Measurements from ENCODE around the gene ZRANB1. TPM values are rescaled to one million over a fixed set of nuclear protein-coding genes. Genes with fewer than 3 reads are reported as not detected.
"Not testable (repeated sequence)": the region's sequence is repeated elsewhere in the genome, so short reads cannot be mapped to it uniquely, and the experiment has no call there.

ZRANB1 gene
- polyA plus RNA-seq, 1 donor, result 17.0 TPM

- no peak for DNase-seq (ENCODE audit: low read depth)
Measured at GRCh38 chr10:124963866-124964720, 22.2 kb downstream of the ZRANB1 start.

- no peak for DNase-seq (ENCODE audit: low read depth)
Measured at GRCh38 chr10:124966008-124966407, 24.1 kb downstream of the ZRANB1 start.

GRCh38 chr10:124967255-124967654 lies 25.3 kb downstream of the ZRANB1 start:
- no peak for DNase-seq (ENCODE audit: low read depth)

- DNase-seq (ENCODE audit: low read depth), result no peak
Measured at GRCh38 chr10:124971276-124971675, 29.4 kb downstream of the ZRANB1 start.

GRCh38 chr10:124972637-124973036 lies 30.7 kb downstream of the ZRANB1 start:
- DNase-seq (ENCODE audit: low read depth), result no peak

GRCh38 chr10:124974131-124974530 lies 32.2 kb downstream of the ZRANB1 start:
- DNase-seq (ENCODE audit: low read depth), result no peak

- no peak for DNase-seq (ENCODE audit: low read depth)
Measured at GRCh38 chr10:124975977-124976514, 34.1 kb downstream of the ZRANB1 start.

GRCh38 chr10:124977161-124977560 lies 35.2 kb downstream of the ZRANB1 start:
- DNase-seq (ENCODE audit: low read depth), result no peak

- no peak for DNase-seq (ENCODE audit: low read depth)
Measured at GRCh38 chr10:124977648-124978375, 35.9 kb downstream of the ZRANB1 start.

- no peak for DNase-seq (ENCODE audit: low read depth)
Measured at GRCh38 chr10:124978376-124978725, 36.4 kb downstream of the ZRANB1 start.

GRCh38 chr10:124983321-124983720 lies 41.4 kb downstream of the ZRANB1 start:
- DNase-seq (ENCODE audit: low read depth), result no peak

GRCh38 chr10:124984376-124984775 lies 42.5 kb downstream of the ZRANB1 start:
- DNase-seq (ENCODE audit: low read depth), result no peak

GRCh38 chr10:124985162-124985561 lies 43.2 kb downstream of the ZRANB1 start:
- no peak for DNase-seq (ENCODE audit: low read depth)

- DNase-seq (ENCODE audit: low read depth), result no peak
Measured at GRCh38 chr10:124987788-124988187, 45.9 kb downstream of the ZRANB1 start.

- not testable (repeated sequence) for DNase-seq (ENCODE audit: low read depth)
Measured at GRCh38 chr10:124988753-124989152, 46.8 kb downstream of the ZRANB1 start.

GRCh38 chr10:124989526-124989925 lies 47.6 kb downstream of the ZRANB1 start:
- DNase-seq (ENCODE audit: low read depth), result no peak

GRCh38 chr10:124990671-124991625 lies 49.0 kb downstream of the ZRANB1 start:
- no peak for DNase-seq (ENCODE audit: low read depth)

- no peak for DNase-seq (ENCODE audit: low read depth)
Measured at GRCh38 chr10:124991835-124992234, 49.9 kb downstream of the ZRANB1 start.

GRCh38 chr10:124992462-124993344 lies 50.8 kb downstream of the ZRANB1 start:
- DNase-seq (ENCODE audit: low read depth), result no peak

- no peak for DNase-seq (ENCODE audit: low read depth)
Measured at GRCh38 chr10:124993345-124993708, 51.4 kb downstream of the ZRANB1 start.
